D721Med (cell line): ENCODE results near the gene CDH13.

Experiments used
- DNase-seq: peaks from one replicate; pipeline ENCODE4 v3.0.0; 2011; ENCODE audit warnings: low spot score; ENCODE audit not compliant: insufficient read length
- FAIRE-seq: peaks from 2 replicates; lab custom pipeline; 2011; peaks lifted over from hg19 to GRCh38; lab: Jason Lieb, UNC
- TF ChIP-seq, protein P1 (sequence below): IDR thresholded peaks from 2 replicates; pipeline ENCODE4 v1.5.1; 2012; ENCODE audit warnings: mild to moderate bottlenecking, control low read depth; ENCODE audit not compliant: insufficient read depth; ENCODE audit errors: missing control alignments

CDH13 gene

GRCh38 chr16:83742124-83742899 lies 1115.5 kb downstream of the CDH13 start:
- DNase-seq (no peak), FAIRE-seq (no peak)
- TF ChIP-seq, protein P1, sequence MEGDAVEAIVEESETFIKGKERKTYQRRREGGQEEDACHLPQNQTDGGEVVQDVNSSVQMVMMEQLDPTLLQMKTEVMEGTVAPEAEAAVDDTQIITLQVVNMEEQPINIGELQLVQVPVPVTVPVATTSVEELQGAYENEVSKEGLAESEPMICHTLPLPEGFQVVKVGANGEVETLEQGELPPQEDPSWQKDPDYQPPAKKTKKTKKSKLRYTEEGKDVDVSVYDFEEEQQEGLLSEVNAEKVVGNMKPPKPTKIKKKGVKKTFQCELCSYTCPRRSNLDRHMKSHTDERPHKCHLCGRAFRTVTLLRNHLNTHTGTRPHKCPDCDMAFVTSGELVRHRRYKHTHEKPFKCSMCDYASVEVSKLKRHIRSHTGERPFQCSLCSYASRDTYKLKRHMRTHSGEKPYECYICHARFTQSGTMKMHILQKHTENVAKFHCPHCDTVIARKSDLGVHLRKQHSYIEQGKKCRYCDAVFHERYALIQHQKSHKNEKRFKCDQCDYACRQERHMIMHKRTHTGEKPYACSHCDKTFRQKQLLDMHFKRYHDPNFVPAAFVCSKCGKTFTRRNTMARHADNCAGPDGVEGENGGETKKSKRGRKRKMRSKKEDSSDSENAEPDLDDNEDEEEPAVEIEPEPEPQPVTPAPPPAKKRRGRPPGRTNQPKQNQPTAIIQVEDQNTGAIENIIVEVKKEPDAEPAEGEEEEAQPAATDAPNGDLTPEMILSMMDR: no peak

- FAIRE-seq (no peak), DNase-seq (no peak)
- TF ChIP-seq, protein P1: no peak
Observed at GRCh38 chr16:83743241-83743640, 1116.5 kb downstream of the CDH13 start.

- FAIRE-seq (no peak), DNase-seq (no peak)
- TF ChIP-seq, protein P1: no peak
Observed at GRCh38 chr16:83743720-83744119, 1117.0 kb downstream of the CDH13 start.

DNA sequence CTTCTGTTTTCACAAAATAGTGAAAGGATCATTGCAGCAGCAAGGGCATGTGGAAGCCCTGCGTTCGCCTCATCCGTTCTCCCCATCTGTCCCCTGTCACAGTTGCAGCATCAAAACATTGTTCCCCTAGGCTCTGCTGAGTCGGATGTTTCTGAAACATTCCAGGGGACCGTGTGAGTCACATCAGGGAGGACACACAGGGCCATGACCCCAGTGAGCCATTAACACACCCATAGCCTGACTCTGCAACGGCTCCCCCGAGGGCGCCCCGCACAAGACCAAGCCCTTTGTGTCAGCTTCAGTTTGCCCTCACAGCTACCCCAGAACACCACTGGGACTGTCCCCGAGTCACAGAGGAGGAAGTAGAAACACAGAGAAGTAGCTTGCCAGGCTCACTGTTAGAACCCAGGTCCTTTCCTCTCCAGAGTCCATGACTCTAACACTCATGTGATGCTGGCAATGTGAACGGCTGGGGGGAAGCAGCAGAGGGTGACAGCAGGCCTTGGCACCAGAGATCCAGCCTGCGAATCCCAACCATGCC lies 1117.7 kb downstream of the CDH13 start:
- TF ChIP-seq, protein P1: no peak
- FAIRE-seq (no peak), DNase-seq (no peak)

DNA sequence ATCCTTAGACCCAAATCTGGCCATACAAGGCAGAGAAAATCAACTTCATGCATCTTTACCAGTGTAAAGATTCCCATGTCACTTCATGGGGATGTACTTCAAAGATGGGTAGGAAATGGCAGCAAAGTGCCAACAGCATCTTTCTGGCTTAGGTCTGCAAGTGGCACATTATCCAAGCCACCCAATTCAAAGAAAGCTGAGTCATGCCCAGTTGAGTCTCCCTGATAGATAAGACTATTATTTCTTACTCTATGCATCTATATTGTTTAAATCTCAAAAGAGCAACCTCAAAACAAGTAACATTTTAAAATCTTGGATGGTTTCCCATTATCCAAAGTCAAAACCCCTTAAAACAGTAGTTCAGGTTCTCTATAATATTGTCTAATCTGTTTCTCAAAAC lies 1119.8 kb downstream of the CDH13 start:
- TF ChIP-seq, protein P1: no peak
- DNase-seq (no peak), FAIRE-seq (no peak)

GRCh38 chr16:83747936-83748335 lies 1121.2 kb downstream of the CDH13 start:
- DNase-seq: no peak
- no peak for FAIRE-seq
- TF ChIP-seq, protein P1: no peak

- DNase-seq (no peak), FAIRE-seq (no peak)
- TF ChIP-seq, protein P1: no peak
Observed at GRCh38 chr16:83755391-83755790, 1128.6 kb downstream of the CDH13 start.
